NB4 (cell line): ENCODE measurements around the gene STXBP1.

Source experiments
- POLR2A ChIP-seq: IDR thresholded peaks from 2 replicates; pipeline ENCODE4 v1.6.1; 2011; ENCODE audit warnings: mild to moderate bottlenecking; ENCODE audit not compliant: insufficient read length; ENCODE audit errors: extremely low read depth
- TF ChIP-seq, protein P1 (sequence below): IDR thresholded peaks from one replicate; pipeline ENCODE4 v1.5.1; 2012; ENCODE audit warnings: low read depth, low read length
- TF ChIP-seq, protein P2 (sequence below): IDR thresholded peaks from 2 replicates; pipeline ENCODE4 v1.6.1; 2011; ENCODE audit warnings: low read depth, low read length

DNA sequence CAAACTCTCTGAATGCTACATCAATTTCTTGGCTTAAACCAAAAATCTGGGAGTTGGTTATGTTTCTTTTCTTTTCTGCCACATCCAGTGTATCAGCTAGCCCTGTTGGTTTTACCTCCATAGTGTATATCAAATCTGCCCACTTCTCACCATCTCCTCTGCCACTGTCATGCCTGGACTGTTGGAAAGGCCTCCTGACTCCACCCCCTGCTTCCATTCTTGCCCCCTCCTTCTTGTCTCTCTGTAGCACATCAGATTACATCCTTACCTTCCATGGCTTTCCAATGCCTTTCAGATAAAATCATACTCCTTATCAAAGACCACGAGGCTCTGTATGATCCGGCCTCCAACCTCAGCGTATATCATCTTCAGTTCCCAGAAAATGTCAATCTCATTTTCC is 35.4 kb downstream of the STXBP1 start:
- TF ChIP-seq, protein P1, sequence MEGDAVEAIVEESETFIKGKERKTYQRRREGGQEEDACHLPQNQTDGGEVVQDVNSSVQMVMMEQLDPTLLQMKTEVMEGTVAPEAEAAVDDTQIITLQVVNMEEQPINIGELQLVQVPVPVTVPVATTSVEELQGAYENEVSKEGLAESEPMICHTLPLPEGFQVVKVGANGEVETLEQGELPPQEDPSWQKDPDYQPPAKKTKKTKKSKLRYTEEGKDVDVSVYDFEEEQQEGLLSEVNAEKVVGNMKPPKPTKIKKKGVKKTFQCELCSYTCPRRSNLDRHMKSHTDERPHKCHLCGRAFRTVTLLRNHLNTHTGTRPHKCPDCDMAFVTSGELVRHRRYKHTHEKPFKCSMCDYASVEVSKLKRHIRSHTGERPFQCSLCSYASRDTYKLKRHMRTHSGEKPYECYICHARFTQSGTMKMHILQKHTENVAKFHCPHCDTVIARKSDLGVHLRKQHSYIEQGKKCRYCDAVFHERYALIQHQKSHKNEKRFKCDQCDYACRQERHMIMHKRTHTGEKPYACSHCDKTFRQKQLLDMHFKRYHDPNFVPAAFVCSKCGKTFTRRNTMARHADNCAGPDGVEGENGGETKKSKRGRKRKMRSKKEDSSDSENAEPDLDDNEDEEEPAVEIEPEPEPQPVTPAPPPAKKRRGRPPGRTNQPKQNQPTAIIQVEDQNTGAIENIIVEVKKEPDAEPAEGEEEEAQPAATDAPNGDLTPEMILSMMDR, result no peak
- TF ChIP-seq POLR2A, result no peak
- TF ChIP-seq, protein P2, sequence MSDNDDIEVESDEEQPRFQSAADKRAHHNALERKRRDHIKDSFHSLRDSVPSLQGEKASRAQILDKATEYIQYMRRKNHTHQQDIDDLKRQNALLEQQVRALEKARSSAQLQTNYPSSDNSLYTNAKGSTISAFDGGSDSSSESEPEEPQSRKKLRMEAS, result no peak
